Esophagus muscularis mucosa (tissue), 4 donors: ENCODE measurements around the gene CNTD1. TPM values are rescaled to one million over a fixed set of nuclear protein-coding genes. Genes with fewer than 3 reads are reported as not detected.

Experiments
- DNase-seq: peaks from one replicate; pipeline ENCODE4 v3.0.0-alpha.2; 2017; ENCODE audit errors: extremely low spot score
- H3K27ac ChIP-seq, 4 donors: fragments of 200-600 bp; sonication (generic); replicated peaks in 1 of 4; 1 replicate in 3 of 4; 2 replicates in 1 of 4; pipeline ENCODE4 v1.5.1; 2016 to 2019; ENCODE audit warnings: mild to moderate bottlenecking in 1 of 4
- H3K27me3 ChIP-seq, 4 donors: fragments of 200-600 bp; sonication (generic); one replicate each; pipeline versions ENCODE4 v1.5.1 to v1.6.0; 2016 to 2019
- H3K36me3 ChIP-seq, 4 donors: fragments of 200-600 bp; sonication (generic); one replicate each; pipeline ENCODE4 v1.5.1; 2016 to 2019
- H3K4me1 ChIP-seq, 4 donors: fragments of 200-600 bp; sonication (generic); one replicate each; pipeline ENCODE4 v1.5.1; 2016 to 2019
- H3K4me3 ChIP-seq, 4 donors: fragments of 200-600 bp; sonication (generic); 1 replicate in 2 of 4; 2 replicates in 2 of 4; pipeline ENCODE4 v1.5.1; 2016 to 2019; ENCODE audit warnings: mild to moderate bottlenecking in 4 of 4, moderate library complexity in 1 of 4
- H3K9me3 ChIP-seq, 4 donors: fragments of 200-600 bp; sonication (generic); 1 replicate in 3 of 4; 2 replicates in 1 of 4; pipeline ENCODE4 v1.5.1; 2016 to 2019
- CTCF ChIP-seq, 3 experiments: fragments of 200-600 bp in 2 of 3; fragments of 450-650 bp in 1 of 3; sonication (generic) in 2 of 3; IDR thresholded peaks; one replicate each; pipeline ENCODE4 v1.5.1; 2017 to 2019; ENCODE audit warnings: antibody characterized with exemption in 3 of 3, mild to moderate bottlenecking in 2 of 3, moderate library complexity in 1 of 3
- EP300 ChIP-seq: sonication (generic); formaldehyde crosslinking; IDR thresholded peaks from one replicate; pipeline ENCODE4 v1.6.1; 2017; ENCODE audit warnings: antibody characterized with exemption
- POLR2A ChIP-seq: fragments of 450-650 bp; IDR thresholded peaks from one replicate; pipeline ENCODE4 v1.6.1; 2017; ENCODE audit warnings: antibody characterized with exemption, moderate library complexity, mild to moderate bottlenecking, low read depth
- POLR2AphosphoS5 ChIP-seq, 2 donors: sonication (generic); formaldehyde crosslinking; IDR thresholded peaks; one replicate each; pipeline ENCODE4 v1.6.1; 2017; ENCODE audit warnings: antibody characterized with exemption in 2 of 2
- WGBS: methylation state at CpG from one replicate; pipeline ENCODE4 v1.1.5; 2018; 5-methylcytosine and 5-hydroxymethylcytosine counted together
- intact Hi-C: fragments of 100-400 bp; cut with DNase I; formaldehyde crosslinking; loops from one replicate; pipeline ENCODE4 v1.15.1; 2023
- total RNA-seq, 4 donors: library from RNA; depleted of rRNA; stranded (reverse); fragments of >200 nt; gene quantifications; one replicate each; pipeline versions ENCODE4 v1.1.0 to v1.2.1, GENCODE V29; 2016

Gene CNTD1
- total RNA-seq, 4 donors from 2014 or later, result 0.50 to 3.9 (median 0.57) TPM; not detected in 1

GRCh38 chr17:42784811-42785592, 13.7 kb upstream of the CNTD1 start:
- H3K27ac ChIP-seq, result no peak overlapping the region
- H3K27me3 ChIP-seq, result peaks cover 0 to 77% (median 16%) of the 10 kb centered on the region in 4 donors
- TF ChIP-seq POLR2A, result no peak
- no peak for TF ChIP-seq CTCF (IDR thresholded peaks at IDR 0.05)
- no peak for TF ChIP-seq EP300
- TF ChIP-seq POLR2AphosphoS5 (IDR thresholded peaks at IDR 0.05), result no peak
- no peak for DNase-seq
- H3K36me3 ChIP-seq, result no peaks in the 10 kb centered on the region
- H3K4me1 ChIP-seq, result peaks cover 20 to 52% (median 46%) of the 10 kb centered on the region in 4 donors
- intact Hi-C loops, result loop anchor here (5.0 kb wide), 1 partner anchor 37 kb away; the partner anchor contains the start of gene BECN1
- H3K4me3 ChIP-seq, result no peak overlapping the region
- WGBS, result 59% methylated on average over 27 of the region's 52 CpGs
- H3K9me3 ChIP-seq, result no peaks in the 10 kb centered on the region

DNA sequence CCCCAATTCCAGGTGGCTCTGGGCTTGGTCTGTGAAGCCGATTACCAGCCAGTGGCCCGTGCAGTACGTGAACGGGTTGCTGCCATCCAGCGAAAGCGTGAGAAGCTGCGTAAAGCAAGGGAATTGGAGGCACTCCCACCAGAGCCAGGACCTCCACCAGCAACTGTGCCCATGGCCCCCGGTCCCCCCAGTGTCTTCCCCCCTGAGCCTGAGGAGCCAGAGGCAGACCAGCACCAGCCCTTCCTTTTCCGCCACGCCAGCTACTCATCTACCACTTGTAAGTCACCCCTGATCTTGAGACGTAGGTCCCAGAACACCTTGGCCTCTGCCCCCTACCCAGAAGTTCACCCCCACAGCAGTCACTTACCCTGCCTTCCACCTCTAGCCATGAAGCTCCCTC, 11.4 kb upstream of the CNTD1 start:
- Histone ChIP-seq H3K36me3 (no peaks in the 10 kb centered on the region), H3K4me3 (no peak overlapping the region), H3K9me3 (no peaks in the 10 kb centered on the region), H3K27me3 (peaks cover 0 to 55% (median 8%) of the 10 kb centered on the region in 4 donors), H3K27ac (no peak overlapping the region), H3K4me1 (peaks cover 12 to 32% (median 25%) of the 10 kb centered on the region in 4 donors)
- intact Hi-C loops, result no loop called here
- no peak for DNase-seq
- TF ChIP-seq EP300, result no peak
- TF ChIP-seq CTCF (IDR thresholded peaks at IDR 0.05), result no peak
- TF ChIP-seq POLR2AphosphoS5 (IDR thresholded peaks at IDR 0.05), result no peak
- TF ChIP-seq POLR2A, result no peak
- 94% methylated on average over 10 of the region's 11 CpGs for WGBS

GRCh38 chr17:42791948-42792347, 6.7 kb upstream of the CNTD1 start:
- Histone ChIP-seq H3K4me1 (peaks cover 4 to 11% (median 9%) of the 10 kb centered on the region in 4 donors), H3K27ac (no peak overlapping the region), H3K27me3 (peaks cover 0 to 8% (median 0%) of the 10 kb centered on the region in 4 donors), H3K36me3 (peaks cover 0 to 20% (median 13%) of the 10 kb centered on the region in 4 donors), H3K4me3 (no peak overlapping the region), H3K9me3 (no peaks in the 10 kb centered on the region)
- no peak for DNase-seq
- 81% methylated on average over 2 of the region's 2 CpGs for WGBS
- TF ChIP-seq CTCF (IDR thresholded peaks at IDR 0.05), result no peak
- TF ChIP-seq POLR2AphosphoS5 (IDR thresholded peaks at IDR 0.05), result no peak
- TF ChIP-seq POLR2A, result no peak
- no peak for TF ChIP-seq EP300
- intact Hi-C loops, result no loop called here

DNA sequence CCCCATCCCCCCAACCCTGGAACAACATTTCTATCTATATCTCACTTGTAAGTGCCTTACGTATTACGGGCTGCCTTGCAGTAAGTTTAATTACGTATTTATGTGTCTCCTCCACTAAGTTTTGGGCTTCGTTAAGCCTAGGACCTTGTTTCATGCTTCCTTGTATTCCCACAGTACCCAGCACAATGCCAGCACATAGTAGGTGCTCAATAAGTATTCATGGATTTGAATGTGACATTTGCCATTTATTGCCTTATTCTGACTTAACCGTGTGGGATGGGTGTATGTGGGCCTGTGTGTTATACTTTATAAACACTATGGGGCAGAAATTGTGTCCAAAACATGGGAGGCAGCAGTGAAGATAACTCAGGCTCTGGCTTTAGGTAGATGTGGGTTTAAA, 6.1 kb upstream of the CNTD1 start:
- no peak overlapping the region for H3K4me3 ChIP-seq
- 76% methylated on average over 5 of the region's 5 CpGs for WGBS
- intact Hi-C loops, result no loop called here
- H3K27ac ChIP-seq, result no peak overlapping the region
- H3K36me3 ChIP-seq, result peaks cover 0 to 23% (median 14%) of the 10 kb centered on the region in 4 donors
- TF ChIP-seq CTCF (IDR thresholded peaks at IDR 0.05) (no peak), POLR2A (no peak), POLR2AphosphoS5 (IDR thresholded peaks at IDR 0.05) (no peak), EP300 (no peak)
- no peaks in the 10 kb centered on the region for H3K9me3 ChIP-seq
- no peak for DNase-seq
- H3K27me3 ChIP-seq, result peaks cover 0 to 3% (median 0%) of the 10 kb centered on the region in 4 donors
- H3K4me1 ChIP-seq, result peaks cover 10 to 17% (median 15%) of the 10 kb centered on the region in 4 donors
